Sigmoid colon (tissue), 4 donors: ENCODE data around the gene FAM83B.

ENCODE experiments used
- EP300 ChIP-seq, 4 donors: sonication (generic); formaldehyde crosslinking; IDR thresholded peaks; one replicate each; pipeline ENCODE4 v1.6.1; 2017; ENCODE audit warnings: antibody characterized with exemption in 4 of 4
- POLR2A ChIP-seq, 2 donors: fragments of 450-650 bp; IDR thresholded peaks; one replicate each; pipeline ENCODE4 v1.6.1; 2016; ENCODE audit warnings: antibody characterized with exemption in 2 of 2, mild to moderate bottlenecking in 2 of 2, moderate library complexity in 2 of 2
- POLR2AphosphoS5 ChIP-seq, 4 donors: sonication (generic); formaldehyde crosslinking; IDR thresholded peaks; one replicate each; pipeline ENCODE4 v1.6.1; 2017; ENCODE audit warnings: antibody characterized with exemption in 4 of 4
- TF ChIP-seq, protein P1 (sequence below), 4 experiments: fragments of 450-650 bp in 3 of 4; fragments of 200-600 bp in 1 of 4; IDR thresholded peaks; one replicate each; pipeline ENCODE4 v1.5.1; 2016 to 2019; ENCODE audit warnings: antibody characterized with exemption in 4 of 4, mild to moderate bottlenecking in 3 of 4, moderate library complexity in 2 of 4

- TF ChIP-seq, protein P1, sequence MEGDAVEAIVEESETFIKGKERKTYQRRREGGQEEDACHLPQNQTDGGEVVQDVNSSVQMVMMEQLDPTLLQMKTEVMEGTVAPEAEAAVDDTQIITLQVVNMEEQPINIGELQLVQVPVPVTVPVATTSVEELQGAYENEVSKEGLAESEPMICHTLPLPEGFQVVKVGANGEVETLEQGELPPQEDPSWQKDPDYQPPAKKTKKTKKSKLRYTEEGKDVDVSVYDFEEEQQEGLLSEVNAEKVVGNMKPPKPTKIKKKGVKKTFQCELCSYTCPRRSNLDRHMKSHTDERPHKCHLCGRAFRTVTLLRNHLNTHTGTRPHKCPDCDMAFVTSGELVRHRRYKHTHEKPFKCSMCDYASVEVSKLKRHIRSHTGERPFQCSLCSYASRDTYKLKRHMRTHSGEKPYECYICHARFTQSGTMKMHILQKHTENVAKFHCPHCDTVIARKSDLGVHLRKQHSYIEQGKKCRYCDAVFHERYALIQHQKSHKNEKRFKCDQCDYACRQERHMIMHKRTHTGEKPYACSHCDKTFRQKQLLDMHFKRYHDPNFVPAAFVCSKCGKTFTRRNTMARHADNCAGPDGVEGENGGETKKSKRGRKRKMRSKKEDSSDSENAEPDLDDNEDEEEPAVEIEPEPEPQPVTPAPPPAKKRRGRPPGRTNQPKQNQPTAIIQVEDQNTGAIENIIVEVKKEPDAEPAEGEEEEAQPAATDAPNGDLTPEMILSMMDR (IDR thresholded peaks at IDR 0.05): no peak
- TF ChIP-seq EP300 (IDR thresholded peaks at IDR 0.05) (no peak), POLR2AphosphoS5 (IDR thresholded peaks at IDR 0.05) (no peak), POLR2A (IDR thresholded peaks at IDR 0.05) (no peak)
Observed at GRCh38 chr6:54810147-54810546, 36.4 kb upstream of the FAM83B start.
